Mesenchymal stem cell (in vitro differentiated cells and primary cell): Measurements from ENCODE around the gene MAT2B.

Source experiments
- DNase-seq: peaks from one replicate; pipeline ENCODE4 v3.0.0-alpha.2; 2013
- H2AFZ ChIP-seq: one replicate; pipeline ENCODE4 v1.6.1; 2013; ENCODE audit warnings: low read depth, mild to moderate bottlenecking, control low read depth, inconsistent platforms, low read length, moderate library complexity
- H2AK5ac ChIP-seq: 2 replicates; pipeline ENCODE4 v1.6.1; 2013; ENCODE audit warnings: low read length, moderate library complexity, mild to moderate bottlenecking, inconsistent platforms; ENCODE audit not compliant: severe bottlenecking
- H2BK120ac ChIP-seq: one replicate; pipeline ENCODE4 v1.6.1; 2013; ENCODE audit warnings: low read depth, mild to moderate bottlenecking, inconsistent platforms, low read length, moderate library complexity
- H2BK12ac ChIP-seq, 2 experiments: one replicate each; pipeline ENCODE4 v1.6.1; 2013; ENCODE audit warnings: inconsistent platforms in 2 of 2, low read length in 2 of 2, mild to moderate bottlenecking in 2 of 2, moderate library complexity in 2 of 2, control low read depth in 1 of 2
- H2BK15ac ChIP-seq: one replicate; pipeline ENCODE4 v1.6.1; 2013; ENCODE audit warnings: mild to moderate bottlenecking, low read depth, inconsistent platforms; ENCODE audit not compliant: poor library complexity, severe bottlenecking
- H2BK5ac ChIP-seq: 2 replicates; pipeline ENCODE4 v1.6.1; 2013; ENCODE audit warnings: low read depth, mild to moderate bottlenecking, low read length, control low read depth, inconsistent platforms; ENCODE audit not compliant: poor library complexity, severe bottlenecking
- H3K14ac ChIP-seq, 2 experiments: one replicate each; pipeline ENCODE4 v1.6.1; 2013; ENCODE audit warnings: inconsistent platforms in 2 of 2, low read length in 2 of 2, control low read depth in 1 of 2, mild to moderate bottlenecking in 1 of 2, moderate library complexity in 1 of 2
- H3K18ac ChIP-seq, 2 experiments: one replicate each; pipeline ENCODE4 v1.6.1; 2013; ENCODE audit warnings: inconsistent platforms in 2 of 2, low read length in 2 of 2, control low read depth in 1 of 2, low read depth in 1 of 2, mild to moderate bottlenecking in 1 of 2
- H3K23ac ChIP-seq, 2 experiments: one replicate each; pipeline ENCODE4 v1.6.1; 2013; ENCODE audit warnings: inconsistent platforms in 2 of 2, low read length in 2 of 2, mild to moderate bottlenecking in 2 of 2, moderate library complexity in 2 of 2, control low read depth in 1 of 2
- H3K27ac ChIP-seq: 2 replicates; pipeline ENCODE4 v1.5.1; 2013; ENCODE audit warnings: mild to moderate bottlenecking, moderate library complexity, low read length, control low read depth, inconsistent platforms; ENCODE audit not compliant: poor library complexity, severe bottlenecking
- H3K27me3 ChIP-seq, 2 experiments: 2 replicates each; pipeline versions ENCODE4 v1.6.1 to v1.7.0; 2013; ENCODE audit warnings: low read length in 2 of 2, mild to moderate bottlenecking in 2 of 2, moderate library complexity in 2 of 2, control low read depth in 1 of 2, inconsistent platforms in 1 of 2; ENCODE audit not compliant: control insufficient read depth in 1 of 2, insufficient read depth in 1 of 2
- H3K36me3 ChIP-seq, 2 experiments: 2 replicates each; pipeline versions ENCODE4 v1.6.1 to v1.7.0; 2013; ENCODE audit warnings: low read length in 2 of 2, control low read depth in 1 of 2, inconsistent platforms in 1 of 2, low read depth in 1 of 2, mild to moderate bottlenecking in 1 of 2; ENCODE audit not compliant: insufficient read depth in 2 of 2, control insufficient read depth in 1 of 2
- H3K4ac ChIP-seq, 2 experiments: one replicate each; pipeline ENCODE4 v1.6.1; 2013; ENCODE audit warnings: inconsistent platforms in 2 of 2, low read length in 2 of 2, mild to moderate bottlenecking in 2 of 2, moderate library complexity in 2 of 2, control low read depth in 1 of 2, low read depth in 1 of 2
- H3K4me1 ChIP-seq: 2 replicates; pipeline ENCODE4 v1.6.1; 2013; ENCODE audit warnings: low read depth, low read length, control low read depth; ENCODE audit not compliant: control insufficient read depth, insufficient read depth
- H3K4me2 ChIP-seq: 2 replicates; pipeline ENCODE4 v1.6.1; 2013; ENCODE audit warnings: low read length, mild to moderate bottlenecking, inconsistent platforms; ENCODE audit not compliant: poor library complexity, severe bottlenecking
- H3K4me3 ChIP-seq, 2 experiments: 2 replicates each; pipeline versions ENCODE4 v1.5.1 to v1.7.0; 2013; ENCODE audit warnings: low read length in 2 of 2, mild to moderate bottlenecking in 2 of 2, control low read depth in 1 of 2, low read depth in 1 of 2; ENCODE audit not compliant: insufficient read depth in 1 of 2
- H3K79me1 ChIP-seq: replicated peaks from 2 replicates; pipeline ENCODE4 v1.6.1; 2013; ENCODE audit warnings: mild to moderate bottlenecking, control low read depth, low read length, inconsistent platforms; ENCODE audit not compliant: poor library complexity, severe bottlenecking
- H3K9ac ChIP-seq: 2 replicates; pipeline ENCODE4 v1.7.0; 2013; ENCODE audit warnings: mild to moderate bottlenecking, low read length, moderate library complexity
- H3K9me3 ChIP-seq: 2 replicates; pipeline ENCODE4 v1.7.0; 2013; ENCODE audit warnings: mild to moderate bottlenecking, low read length; ENCODE audit not compliant: control insufficient read depth
- H4K8ac ChIP-seq: one replicate; pipeline ENCODE4 v1.6.1; 2013; ENCODE audit warnings: inconsistent platforms, mild to moderate bottlenecking, low read length, moderate library complexity
- H4K91ac ChIP-seq: one replicate; pipeline ENCODE4 v1.6.1; 2013; ENCODE audit warnings: mild to moderate bottlenecking, low read length, inconsistent platforms
- WGBS: methylation state at CpG from one replicate; pipeline ENCODE4 v1.1.7; 2013; ENCODE audit warnings: mixed read lengths; 5-methylcytosine and 5-hydroxymethylcytosine counted together

Gene MAT2B

GRCh38 chr5:163497315-163497714, 8.1 kb upstream of the MAT2B start:
- H3K4me3 ChIP-seq: no peak overlapping the region
- H2BK15ac ChIP-seq: no peak overlapping the region
- H4K8ac ChIP-seq: no peak overlapping the region
- no peak overlapping the region for H2BK12ac ChIP-seq
- no peak overlapping the region for H2BK120ac ChIP-seq
- no peak overlapping the region for H2AFZ ChIP-seq
- H3K18ac ChIP-seq: no peak overlapping the region
- no peaks in the 10 kb centered on the region for H3K4me1 ChIP-seq
- H3K14ac ChIP-seq: no peak overlapping the region
- H3K23ac ChIP-seq: no peak overlapping the region
- no peak overlapping the region for H3K9ac ChIP-seq
- no peak overlapping the region for H2AK5ac ChIP-seq
- no peaks in the 10 kb centered on the region for H3K79me1 ChIP-seq
- no peaks in the 10 kb centered on the region for H3K27me3 ChIP-seq
- 100% methylated on average over 3 of the region's 3 CpGs for WGBS
- H4K91ac ChIP-seq: no peak overlapping the region
- no peaks in the 10 kb centered on the region for H3K36me3 ChIP-seq
- no peak overlapping the region for H2BK5ac ChIP-seq
- no peak overlapping the region for H3K4me2 ChIP-seq
- no peak for DNase-seq
- H3K27ac ChIP-seq: no peak overlapping the region
- H3K9me3 ChIP-seq: no peaks in the 10 kb centered on the region
- H3K4ac ChIP-seq: no peak overlapping the region

GRCh38 chr5:163498886-163499285, 6.5 kb upstream of the MAT2B start:
- WGBS: no CpG with 5 or more reads among the region's 1 CpG
- Histone ChIP-seq H3K4me2 (no peak overlapping the region), H2BK5ac (no peak overlapping the region), H3K27ac (no peak overlapping the region), H3K14ac (no peak overlapping the region), H2BK15ac (no peak overlapping the region), H2AK5ac (no peak overlapping the region), H3K18ac (no peak overlapping the region), H3K9ac (no peak overlapping the region), H3K36me3 (no peaks in the 10 kb centered on the region), H3K4me1 (no peaks in the 10 kb centered on the region), H3K9me3 (no peaks in the 10 kb centered on the region), H2AFZ (no peak overlapping the region), H4K8ac (no peak overlapping the region), H3K4me3 (no peak overlapping the region), H2BK120ac (no peak overlapping the region), H4K91ac (no peak overlapping the region), H3K27me3 (no peaks in the 10 kb centered on the region), H3K23ac (no peak overlapping the region), H3K79me1 (no peaks in the 10 kb centered on the region), H2BK12ac (no peak overlapping the region), H3K4ac (no peak overlapping the region)
- DNase-seq: peak; percentile 75

- H3K9ac ChIP-seq: peak overlapping the region; percentile 94
- H3K27ac ChIP-seq: peak overlapping the region; percentile 73
- H3K18ac ChIP-seq: peak overlapping the region; percentile 21 to 47
- peak overlapping the region; percentile 55 for H4K8ac ChIP-seq
- no peaks in the 10 kb centered on the region for H3K4me1 ChIP-seq
- H3K27me3 ChIP-seq: no peaks in the 10 kb centered on the region
- H2BK5ac ChIP-seq: no peak overlapping the region
- no peaks in the 10 kb centered on the region for H3K9me3 ChIP-seq
- H3K4ac ChIP-seq: peak overlapping the region in 1 of 2 experiments; percentile 73
- no peak overlapping the region for H4K91ac ChIP-seq
- peak overlapping the region; percentile 37 for H3K4me2 ChIP-seq
- no peaks in the 10 kb centered on the region for H3K36me3 ChIP-seq
- no peaks in the 10 kb centered on the region for H3K79me1 ChIP-seq
- H2BK120ac ChIP-seq: no peak overlapping the region
- H2AK5ac ChIP-seq: no peak overlapping the region
- no peak for DNase-seq
- H2AFZ ChIP-seq: peak overlapping the region; percentile 39
- 90% methylated on average over 6 of the region's 8 CpGs for WGBS
- no peak overlapping the region for H3K14ac ChIP-seq
- no peak overlapping the region for H2BK12ac ChIP-seq
- no peak overlapping the region for H3K23ac ChIP-seq
- H3K4me3 ChIP-seq: peak overlapping the region in 1 of 2 experiments; percentile 89
- H2BK15ac ChIP-seq: no peak overlapping the region
Measured at GRCh38 chr5:163502521-163502920, 2.9 kb upstream of the MAT2B start.

GRCh38 chr5:163503106-163504078, 2.0 kb upstream of the MAT2B start:
- peak overlapping the region; percentile 19 for H2BK120ac ChIP-seq
- H3K4me3 ChIP-seq: peak overlapping the region; percentile 48 to 89
- no peaks in the 10 kb centered on the region for H3K79me1 ChIP-seq
- H3K27me3 ChIP-seq: no peaks in the 10 kb centered on the region
- H3K9me3 ChIP-seq: no peaks in the 10 kb centered on the region
- H3K14ac ChIP-seq: no peak overlapping the region
- no peak overlapping the region for H3K23ac ChIP-seq
- no peak overlapping the region for H4K91ac ChIP-seq
- H3K4me2 ChIP-seq: peak overlapping the region; percentile 93
- peak overlapping the region in 1 of 2 experiments; percentile 51 for H3K4ac ChIP-seq
- no peak overlapping the region for H4K8ac ChIP-seq
- DNase-seq: peak; percentile 84
- no peak overlapping the region for H2BK5ac ChIP-seq
- H2AK5ac ChIP-seq: no peak overlapping the region
- H3K4me1 ChIP-seq: no peaks in the 10 kb centered on the region
- H2BK12ac ChIP-seq: no peak overlapping the region
- peak overlapping the region; percentile 10 for H2AFZ ChIP-seq
- H3K9ac ChIP-seq: peak overlapping the region; percentile 94
- WGBS: under 1% methylated on average over 14 of the region's 17 CpGs
- peaks cover 0 to 2% of the 10 kb centered on the region in 2 experiments for H3K36me3 ChIP-seq
- no peak overlapping the region for H2BK15ac ChIP-seq
- H3K27ac ChIP-seq: peak overlapping the region; percentile 87
- no peak overlapping the region for H3K18ac ChIP-seq
